Stimulated activated CD8-positive, alpha-beta memory T cell treated with anti-CD3 and anti-CD28 coated beads, Interleukin-4, amount 100 ng/mL, for 1 hour (primary cell): ENCODE data around the gene CCDC154.
A peak's percentile ranks its signal among the peaks of the same experiment; 100 is the strongest.

Source experiments
- DNase-seq, 2 donors: peaks; one replicate each; pipeline ENCODE4 v3.0.0-alpha.2; 2020; ENCODE audit warnings: low read depth in 2 of 2, low spot score in 1 of 2

Gene CCDC154

DNA sequence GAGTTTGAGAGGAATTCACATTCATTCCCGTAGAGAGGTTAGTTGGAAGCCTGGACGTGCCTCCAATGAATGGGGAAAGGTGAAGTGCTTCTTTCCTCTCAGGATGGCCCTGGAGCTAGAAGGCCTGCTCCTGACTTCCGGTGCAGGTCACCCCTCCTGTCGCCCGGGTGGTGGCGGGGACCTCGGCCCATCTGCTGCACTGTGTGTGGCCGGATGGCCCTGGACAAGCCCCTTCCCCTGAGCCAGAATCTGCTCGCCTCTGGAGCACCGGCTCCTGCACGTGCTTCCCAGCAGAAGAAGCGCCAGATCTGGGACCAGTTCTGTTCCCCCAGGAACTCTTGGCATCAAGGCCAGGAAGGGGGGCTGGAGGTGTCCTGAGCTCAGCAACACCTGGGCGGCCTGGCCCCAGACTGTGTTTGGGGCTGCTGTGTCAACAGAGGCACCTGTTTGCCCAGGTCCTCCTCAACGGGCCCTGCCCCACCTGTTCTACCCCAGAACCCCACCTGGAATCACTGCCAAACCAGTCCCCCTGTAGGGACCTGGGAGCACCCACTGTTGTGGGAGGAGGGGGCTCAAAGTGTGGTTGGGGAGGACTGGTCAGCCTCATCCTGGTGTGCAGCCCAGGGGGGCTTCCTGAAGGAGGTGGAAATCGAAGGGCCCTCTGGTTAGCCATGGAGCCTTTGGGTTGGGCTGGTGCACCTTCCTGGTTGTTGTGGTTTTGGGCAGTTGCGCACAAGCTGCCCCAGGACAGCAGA, 18.6 kb downstream of the CCDC154 start:
- no peak for DNase-seq

DNA sequence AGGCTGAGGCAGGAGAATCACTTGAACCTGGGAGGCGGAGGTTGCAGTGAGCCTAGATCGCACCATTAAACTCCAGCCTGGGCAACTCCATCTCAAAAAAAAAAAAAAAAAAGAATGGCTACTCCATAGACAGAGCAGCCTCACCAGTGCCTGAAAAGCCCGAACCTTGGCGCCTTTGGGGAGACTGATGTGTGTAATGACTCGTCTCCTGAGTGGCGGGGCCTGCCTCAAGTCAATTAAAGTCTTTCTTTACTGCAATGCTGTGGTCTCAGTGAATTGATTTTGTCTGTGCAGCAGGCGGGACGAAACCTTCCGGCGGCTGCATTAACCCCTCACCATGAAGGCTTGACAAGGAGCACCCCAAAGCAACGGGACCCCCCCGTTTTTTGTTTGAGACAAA, 20.3 kb downstream of the CCDC154 start:
- DNase-seq: no peak

DNA sequence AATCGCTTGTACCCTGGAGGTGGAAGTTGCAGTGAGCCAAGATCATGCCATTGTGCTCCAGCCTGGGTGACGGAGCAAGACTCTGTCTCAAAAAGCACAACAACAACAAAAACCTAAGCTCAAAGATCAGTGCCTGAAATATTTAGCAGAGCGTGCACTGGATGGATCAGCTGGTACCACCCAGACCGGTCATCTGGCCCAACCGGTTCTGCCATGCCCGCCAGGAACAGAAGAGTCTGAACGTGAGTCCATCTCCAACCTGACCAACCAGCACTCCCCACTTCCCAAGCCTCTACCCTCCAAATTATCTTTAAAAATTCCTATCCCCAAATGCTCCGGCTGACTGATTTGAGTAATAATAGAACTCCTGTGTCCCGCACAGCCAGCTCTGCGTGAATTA, 22.3 kb downstream of the CCDC154 start:
- no peak for DNase-seq

GRCh38 chr16:1420111-1420539, 24.2 kb downstream of the CCDC154 start:
- no peak for DNase-seq

GRCh38 chr16:1416521-1416941, 27.8 kb downstream of the CCDC154 start:
- no peak for DNase-seq

DNA sequence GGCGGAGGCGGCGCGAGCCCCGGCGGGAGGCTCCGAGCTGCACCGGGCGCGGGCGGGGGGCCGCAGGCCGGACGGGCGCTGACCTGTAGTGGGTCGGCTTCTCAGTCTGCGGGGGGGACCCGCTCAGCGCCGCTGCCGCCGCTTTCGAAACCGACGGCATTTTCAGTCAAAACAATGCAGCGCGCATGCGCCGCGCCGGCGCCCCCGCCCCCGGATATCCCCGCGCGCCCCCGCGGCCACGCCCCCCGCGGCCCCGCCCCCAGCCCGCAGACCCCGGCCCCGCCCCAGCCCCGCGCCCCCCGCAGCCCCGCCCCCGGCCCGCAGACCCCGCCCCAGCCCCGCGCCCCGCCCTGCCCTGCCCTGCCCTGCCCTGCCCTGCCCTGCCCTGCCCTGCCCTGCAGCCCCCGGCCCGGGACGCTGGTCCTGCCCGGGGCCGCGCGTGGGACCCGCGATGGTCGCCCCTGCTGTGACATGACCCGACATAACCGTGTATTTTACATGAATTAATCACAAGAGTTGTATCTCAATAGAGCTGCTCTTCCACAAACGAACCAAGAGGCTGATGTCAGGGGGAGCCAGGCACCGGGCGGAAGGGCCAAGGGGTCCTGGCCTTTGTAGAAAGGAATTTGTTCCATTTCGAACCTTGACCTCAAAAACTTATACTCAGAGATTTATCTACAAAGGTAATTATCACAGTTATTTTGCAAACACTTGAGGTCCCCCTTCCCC, 29.7 kb downstream of the CCDC154 start, which contains the start of gene UNKL:
TSS of gene UNKL (minus strand) at position 173 of the 729 bp plus-strand sequence. CDS start at position 160, 13 bp downstream.
- peak; percentile 50 to 78 for DNase-seq

GRCh38 chr16:1413684-1414531, 30.4 kb downstream of the CCDC154 start:
- peak in 1 of 2 donors; percentile 32 for DNase-seq

DNA sequence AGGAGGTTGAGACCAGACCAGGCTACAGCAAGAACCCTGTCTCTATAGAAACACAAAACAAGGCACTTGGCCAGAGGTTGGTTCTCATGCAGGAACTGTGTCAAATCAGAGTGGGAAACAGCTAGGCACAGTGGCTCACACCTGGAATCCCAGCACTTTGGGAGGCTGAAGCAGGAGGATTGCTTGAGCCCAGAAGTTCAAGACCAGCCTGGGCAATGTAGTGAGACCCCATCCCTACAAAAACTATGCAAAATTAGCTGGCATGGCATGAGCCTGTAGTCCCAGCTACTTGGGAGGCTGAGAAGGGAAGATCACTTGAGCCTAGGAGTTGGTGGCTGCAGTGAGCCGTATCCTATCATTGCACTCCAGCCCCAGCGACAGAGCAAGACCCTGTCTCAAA, 31.5 kb downstream of the CCDC154 start:
- no peak for DNase-seq

- DNase-seq: peak; percentile 96 to 97
These were observed 36.1 kb downstream of the CCDC154 start for GRCh38 chr16:1408171-1408837.

DNA sequence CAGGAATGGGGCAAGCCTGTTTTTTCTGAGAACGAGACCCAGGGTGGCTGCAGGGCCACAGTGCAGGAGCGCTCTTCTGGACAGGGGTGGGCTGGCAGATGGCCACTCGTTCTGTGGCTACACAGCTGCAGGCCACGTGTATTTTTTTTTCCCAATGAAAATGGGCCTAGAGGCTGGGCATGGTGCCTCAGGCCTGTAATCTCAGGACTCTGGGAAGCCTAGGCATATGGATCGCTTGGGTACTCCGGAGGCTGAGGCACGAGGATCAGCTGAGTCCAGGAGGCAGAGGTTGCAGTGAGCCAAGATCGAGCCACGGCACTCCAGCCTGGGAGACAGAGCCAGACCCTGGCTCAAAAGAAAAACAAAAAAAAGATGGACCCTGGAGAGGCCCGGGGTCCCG, 36.6 kb downstream of the CCDC154 start:
- no peak for DNase-seq

DNA sequence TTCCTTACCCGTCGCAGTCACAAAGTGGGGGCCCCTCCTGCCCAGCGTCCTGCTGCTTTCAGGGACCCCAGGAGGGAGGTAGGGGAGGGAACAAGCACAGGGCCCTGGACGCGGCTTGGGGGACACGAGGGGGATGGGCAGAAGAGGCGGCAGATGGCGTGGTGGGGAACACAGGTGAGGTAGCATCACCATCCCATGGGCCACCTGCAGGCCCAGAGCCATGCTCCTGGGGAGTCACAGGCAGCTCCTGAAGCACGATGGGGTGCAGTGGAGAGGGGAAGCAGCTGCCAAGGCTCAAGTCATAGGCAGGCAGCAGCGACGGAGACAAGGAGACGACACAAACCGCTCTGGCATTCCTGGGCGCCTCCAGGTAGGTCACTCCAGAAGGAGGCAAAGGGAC, 40.6 kb downstream of the CCDC154 start:
- no peak for DNase-seq

GRCh38 chr16:1403036-1403435, 41.3 kb downstream of the CCDC154 start:
- no peak for DNase-seq

GRCh38 chr16:1401758-1402154, 42.6 kb downstream of the CCDC154 start:
- no peak for DNase-seq

DNA sequence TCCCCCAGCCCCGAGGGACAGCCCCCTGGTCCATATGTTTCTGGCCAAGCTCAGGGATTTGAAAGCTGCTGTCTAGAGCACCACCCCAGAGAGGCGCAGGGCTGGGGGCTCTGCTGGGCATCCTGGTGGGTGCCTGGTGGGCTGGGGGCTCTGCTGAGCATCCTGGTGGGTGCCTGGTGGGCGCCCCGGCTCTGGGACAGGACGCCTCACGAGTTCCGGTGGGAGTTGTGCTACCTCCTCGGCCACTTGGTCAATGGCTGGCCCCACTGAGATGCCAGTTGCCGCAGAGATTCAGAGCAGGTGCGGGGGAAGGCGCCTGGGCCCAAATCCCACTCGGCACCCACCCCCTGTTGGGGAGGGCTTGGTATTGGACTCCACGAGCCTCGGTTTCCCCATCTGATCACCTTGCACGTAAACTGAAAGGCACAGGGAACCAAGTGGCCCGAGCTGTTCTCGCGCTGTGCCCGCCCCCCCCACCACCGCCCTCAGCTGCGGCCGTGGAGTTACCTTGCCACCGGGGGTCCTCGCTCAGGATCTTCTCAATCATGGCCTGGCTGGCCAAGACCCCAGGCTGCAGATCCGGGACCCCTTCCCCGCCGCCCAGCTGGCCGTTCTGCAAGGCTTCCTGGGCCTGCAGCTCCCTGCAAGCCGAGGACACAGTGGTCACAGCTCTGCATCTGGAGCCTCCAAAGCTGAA, 43.1 kb downstream of the CCDC154 start:
- no peak for DNase-seq

GRCh38 chr16:1398826-1399581, 45.4 kb downstream of the CCDC154 start:
- no peak for DNase-seq

DNA sequence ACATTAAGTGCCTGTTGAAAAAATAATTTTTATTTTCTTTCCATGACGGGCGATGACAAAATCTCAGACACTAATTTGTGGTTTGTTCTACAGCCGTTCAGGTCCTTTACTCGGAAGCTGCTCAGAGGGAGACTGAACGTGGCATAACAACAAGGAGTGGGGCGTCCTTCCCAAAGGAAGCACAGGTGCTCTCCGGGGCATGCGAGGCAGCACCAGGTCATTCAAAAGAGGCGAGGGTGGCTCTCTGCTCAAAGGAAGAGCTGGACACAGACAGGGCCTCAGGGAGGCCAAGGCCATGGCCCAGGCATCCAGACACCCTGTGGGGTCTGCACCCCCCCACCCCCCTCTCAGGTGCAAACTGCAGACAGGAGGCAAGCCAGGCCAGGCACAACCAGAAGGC, 46.0 kb downstream of the CCDC154 start:
- no peak for DNase-seq

DNA sequence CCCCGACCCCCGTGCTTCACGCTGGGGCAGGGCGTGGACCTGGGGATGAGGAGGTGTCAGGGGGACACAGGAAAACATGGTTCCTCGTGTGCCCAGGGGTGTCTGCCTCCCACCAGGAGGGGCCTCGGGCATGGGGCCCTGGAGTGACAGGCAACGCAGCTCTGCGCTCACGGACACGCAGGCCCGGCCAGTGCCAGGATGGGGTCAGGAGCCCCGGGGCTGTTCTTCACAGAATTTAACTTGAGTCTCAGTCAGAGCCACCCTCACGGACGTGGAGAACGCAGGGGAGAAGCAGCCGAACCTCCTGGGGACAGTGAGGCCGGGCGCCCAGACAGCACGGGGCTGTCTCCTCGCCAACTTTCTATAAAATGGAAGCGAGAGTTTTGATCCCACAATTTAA, 46.6 kb downstream of the CCDC154 start:
- no peak for DNase-seq

GRCh38 chr16:1395444-1396031, 48.8 kb downstream of the CCDC154 start:
- DNase-seq: no peak

- DNase-seq: no peak
These were observed 49.9 kb downstream of the CCDC154 start for GRCh38 chr16:1394367-1394951.
